Measurements from ENCODE around the gene KDM4B.

DNA sequence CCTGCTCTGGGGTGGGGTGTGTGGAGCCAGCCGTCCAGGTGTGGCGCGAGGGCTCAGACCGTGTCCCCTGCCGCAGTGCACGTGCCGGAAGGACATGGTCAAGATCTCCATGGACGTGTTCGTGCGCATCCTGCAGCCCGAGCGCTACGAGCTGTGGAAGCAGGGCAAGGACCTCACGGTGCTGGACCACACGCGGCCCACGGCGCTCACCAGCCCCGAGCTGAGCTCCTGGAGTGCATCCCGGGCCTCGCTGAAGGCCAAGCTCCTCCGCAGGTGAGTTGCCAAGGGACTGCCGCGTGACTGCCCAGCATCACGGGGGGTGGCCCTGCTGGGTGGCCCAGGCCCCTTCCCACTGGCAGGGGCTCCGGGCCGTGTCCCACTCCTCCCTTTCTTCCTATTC is 141.6 kb downstream of the KDM4B start:
- TF ChIP-seq, protein P1, sequence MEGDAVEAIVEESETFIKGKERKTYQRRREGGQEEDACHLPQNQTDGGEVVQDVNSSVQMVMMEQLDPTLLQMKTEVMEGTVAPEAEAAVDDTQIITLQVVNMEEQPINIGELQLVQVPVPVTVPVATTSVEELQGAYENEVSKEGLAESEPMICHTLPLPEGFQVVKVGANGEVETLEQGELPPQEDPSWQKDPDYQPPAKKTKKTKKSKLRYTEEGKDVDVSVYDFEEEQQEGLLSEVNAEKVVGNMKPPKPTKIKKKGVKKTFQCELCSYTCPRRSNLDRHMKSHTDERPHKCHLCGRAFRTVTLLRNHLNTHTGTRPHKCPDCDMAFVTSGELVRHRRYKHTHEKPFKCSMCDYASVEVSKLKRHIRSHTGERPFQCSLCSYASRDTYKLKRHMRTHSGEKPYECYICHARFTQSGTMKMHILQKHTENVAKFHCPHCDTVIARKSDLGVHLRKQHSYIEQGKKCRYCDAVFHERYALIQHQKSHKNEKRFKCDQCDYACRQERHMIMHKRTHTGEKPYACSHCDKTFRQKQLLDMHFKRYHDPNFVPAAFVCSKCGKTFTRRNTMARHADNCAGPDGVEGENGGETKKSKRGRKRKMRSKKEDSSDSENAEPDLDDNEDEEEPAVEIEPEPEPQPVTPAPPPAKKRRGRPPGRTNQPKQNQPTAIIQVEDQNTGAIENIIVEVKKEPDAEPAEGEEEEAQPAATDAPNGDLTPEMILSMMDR (IDR thresholded peaks at IDR 0.05 in 2 of 3, conservative IDR thresholded peaks at IDR 0.05 in 1 of 3; ENCODE audit: control insufficient read depth in 2 of 3, extremely low read depth in 1 of 3, insufficient read depth in 1 of 3, low read depth in 3 of 3, low read length in 3 of 3) = no peak
- TF ChIP-seq RAD21 (IDR thresholded peaks at IDR 0.05; ENCODE audit: insufficient read depth, low read depth, low read length) = no peak

All from GM12878 (cell line).